ENCODE results near the gene GHRHR.

Gene GHRHR

GRCh38 chr7:30988351-30989005 is 24.7 kb downstream of the GHRHR start:
- no peak overlapping the region for H3K4me3 ChIP-seq (ENCODE audit: low read depth, low read length)
- TF ChIP-seq, protein P1, sequence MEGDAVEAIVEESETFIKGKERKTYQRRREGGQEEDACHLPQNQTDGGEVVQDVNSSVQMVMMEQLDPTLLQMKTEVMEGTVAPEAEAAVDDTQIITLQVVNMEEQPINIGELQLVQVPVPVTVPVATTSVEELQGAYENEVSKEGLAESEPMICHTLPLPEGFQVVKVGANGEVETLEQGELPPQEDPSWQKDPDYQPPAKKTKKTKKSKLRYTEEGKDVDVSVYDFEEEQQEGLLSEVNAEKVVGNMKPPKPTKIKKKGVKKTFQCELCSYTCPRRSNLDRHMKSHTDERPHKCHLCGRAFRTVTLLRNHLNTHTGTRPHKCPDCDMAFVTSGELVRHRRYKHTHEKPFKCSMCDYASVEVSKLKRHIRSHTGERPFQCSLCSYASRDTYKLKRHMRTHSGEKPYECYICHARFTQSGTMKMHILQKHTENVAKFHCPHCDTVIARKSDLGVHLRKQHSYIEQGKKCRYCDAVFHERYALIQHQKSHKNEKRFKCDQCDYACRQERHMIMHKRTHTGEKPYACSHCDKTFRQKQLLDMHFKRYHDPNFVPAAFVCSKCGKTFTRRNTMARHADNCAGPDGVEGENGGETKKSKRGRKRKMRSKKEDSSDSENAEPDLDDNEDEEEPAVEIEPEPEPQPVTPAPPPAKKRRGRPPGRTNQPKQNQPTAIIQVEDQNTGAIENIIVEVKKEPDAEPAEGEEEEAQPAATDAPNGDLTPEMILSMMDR (conservative IDR thresholded peaks at IDR 0.05; ENCODE audit: low read depth, low read length) = no peak
- no peak for DNase-seq (ENCODE audit: low read depth)

- H3K4me3 ChIP-seq (ENCODE audit: low read depth, low read length) = no peak overlapping the region
- no peak for DNase-seq (ENCODE audit: low read depth)
- TF ChIP-seq, protein P1 (conservative IDR thresholded peaks at IDR 0.05; ENCODE audit: low read depth, low read length) = no peak
These were observed 25.5 kb downstream of the GHRHR start for GRCh38 chr7:30989008-30989823.

DNA sequence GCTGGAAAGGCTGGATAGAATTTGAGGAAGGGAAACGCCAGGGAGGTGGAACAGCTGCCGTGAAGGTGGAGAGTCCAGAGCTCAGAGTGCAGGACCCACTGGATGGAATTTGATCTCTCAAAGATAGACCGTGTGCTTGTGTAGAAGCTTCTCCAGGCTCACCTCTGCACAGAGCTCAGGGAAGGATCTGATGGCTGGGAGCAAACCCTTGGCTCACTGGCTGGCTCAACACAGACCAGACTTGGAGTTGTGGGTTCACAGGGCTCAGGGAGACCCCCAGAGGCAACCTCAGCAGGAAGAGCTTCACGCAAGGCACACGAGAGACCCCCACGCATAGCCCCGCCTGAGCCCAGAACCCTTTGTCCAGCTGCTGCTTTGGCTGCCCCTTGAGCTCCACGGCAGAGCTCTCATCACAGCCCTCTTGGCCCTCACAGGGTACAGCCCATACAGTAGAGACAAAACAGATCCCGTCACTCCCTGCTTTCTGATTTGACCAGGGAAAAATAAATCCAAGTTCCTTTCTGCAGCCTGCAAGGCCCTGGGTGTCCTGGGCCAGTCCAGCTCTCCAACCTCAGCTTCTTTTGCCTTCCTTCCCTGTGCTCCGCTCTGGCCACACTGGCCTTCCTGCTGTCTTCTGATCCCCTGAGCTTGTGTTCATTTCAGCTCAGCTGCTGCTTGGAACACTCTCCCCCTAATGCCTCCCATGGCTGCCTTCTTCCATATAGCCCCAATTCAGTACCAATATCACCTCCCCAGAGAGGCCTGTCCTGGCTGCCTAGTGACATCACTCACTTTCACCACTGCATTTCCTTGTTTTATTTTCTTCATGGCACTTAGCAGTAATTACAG is 26.3 kb downstream of the GHRHR start:
- TF ChIP-seq, protein P1 (conservative IDR thresholded peaks at IDR 0.05; ENCODE audit: low read depth, low read length) = no peak
- DNase-seq (ENCODE audit: low read depth) = no peak

GRCh38 chr7:30990673-30991170 is 27.0 kb downstream of the GHRHR start:
- DNase-seq (ENCODE audit: low read depth) = no peak
- TF ChIP-seq, protein P1 (conservative IDR thresholded peaks at IDR 0.05; ENCODE audit: low read depth, low read length) = no peak
- no peak overlapping the region for H3K4me3 ChIP-seq (ENCODE audit: low read depth, low read length)

More for the DNA sequence above, 26.3 kb downstream of the GHRHR start:
- H3K4me3 ChIP-seq (ENCODE audit: low read depth, low read length) = no peak overlapping the region

DNA sequence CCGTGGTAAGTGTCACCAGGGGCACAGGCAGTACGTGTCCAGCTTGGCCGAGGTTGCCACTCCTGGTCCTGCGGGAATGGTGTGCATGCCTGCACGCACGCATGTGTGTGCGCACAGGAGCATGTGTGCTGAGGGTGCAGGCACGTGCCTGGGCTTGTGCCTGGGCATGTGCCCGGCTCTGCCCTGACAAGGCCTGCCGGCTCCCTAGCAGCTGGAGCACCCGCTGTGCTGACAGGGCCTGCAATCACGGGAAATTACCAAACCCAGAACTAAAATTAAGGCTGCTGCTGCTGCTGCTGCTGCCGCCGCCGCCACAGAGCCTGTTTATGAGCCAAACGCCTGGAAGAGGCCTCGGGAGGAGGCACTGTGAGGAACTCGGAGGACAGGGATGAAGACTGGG is 28.7 kb downstream of the GHRHR start:
- DNase-seq (ENCODE audit: low read depth) = no peak
- H3K4me3 ChIP-seq (ENCODE audit: low read depth, low read length) = no peak overlapping the region
- TF ChIP-seq, protein P1 (conservative IDR thresholded peaks at IDR 0.05; ENCODE audit: low read depth, low read length) = no peak

- DNase-seq (ENCODE audit: low read depth) = no peak
- TF ChIP-seq, protein P1 (conservative IDR thresholded peaks at IDR 0.05; ENCODE audit: low read depth, low read length) = no peak
- no peak overlapping the region for H3K4me3 ChIP-seq (ENCODE audit: low read depth, low read length)
These were observed 30.7 kb downstream of the GHRHR start for GRCh38 chr7:30994206-30995100.
